Keratinocyte (primary cell): ENCODE measurements around the gene SLC6A3. TPM values are rescaled to one million over a fixed set of nuclear protein-coding genes. Genes with fewer than 3 reads are reported as not detected.

ENCODE experiments used
- DNase-seq: peaks from one replicate; pipeline ENCODE4 v3.0.0-alpha.2; 2011; ENCODE audit warnings: low read depth, missing footprints, low spot score
- FAIRE-seq: peaks from 2 replicates; lab custom pipeline; 2011; peaks lifted over from hg19 to GRCh38; lab: Jason Lieb, UNC
- H2AFZ ChIP-seq: 2 replicates; pipeline ENCODE4 v1.6.0; 2012; ENCODE audit warnings: low read length, control low read depth, inconsistent platforms; ENCODE audit not compliant: control insufficient read depth
- H3K27ac ChIP-seq: 2 replicates; pipeline ENCODE4 v1.5.1; 2011; ENCODE audit warnings: low read length; ENCODE audit not compliant: control insufficient read depth, insufficient read depth
- H3K27me3 ChIP-seq: 3 replicates; pipeline ENCODE4 v1.6.0; 2011; ENCODE audit warnings: low read length; ENCODE audit not compliant: control insufficient read depth, insufficient read depth; ENCODE audit errors: extremely low read depth
- H3K36me3 ChIP-seq, 2 experiments: 2 replicates in 1 of 2; 3 replicates in 1 of 2; pipeline ENCODE4 v1.5.1; 2011; ENCODE audit warnings: low read length in 2 of 2, mild to moderate bottlenecking in 1 of 2; ENCODE audit not compliant: control insufficient read depth in 2 of 2, insufficient read depth in 2 of 2; ENCODE audit errors: extremely low read depth in 1 of 2
- H3K4me1 ChIP-seq: 3 replicates; pipeline ENCODE4 v1.5.1; 2011; ENCODE audit warnings: low read length; ENCODE audit not compliant: control insufficient read depth, insufficient read depth; ENCODE audit errors: extremely low read depth
- H3K4me2 ChIP-seq: 3 replicates; pipeline ENCODE4 v1.6.0; 2011; ENCODE audit warnings: low read depth, low read length; ENCODE audit not compliant: control insufficient read depth, insufficient read depth; ENCODE audit errors: extremely low read depth
- H3K4me3 ChIP-seq, 3 experiments: fragments of 200-600 bp in 1 of 3; sonication (generic) in 1 of 3; 2 replicates in 2 of 3; 3 replicates in 1 of 3; pipeline ENCODE4 v1.5.1; 2011 to 2016; ENCODE audit warnings: low read length in 3 of 3, mild to moderate bottlenecking in 3 of 3, control low read depth in 2 of 3, inconsistent platforms in 1 of 3, low read depth in 1 of 3, mixed read lengths in 1 of 3, mixed run types in 1 of 3, moderate library complexity in 1 of 3; ENCODE audit not compliant: control insufficient read depth in 2 of 3, insufficient read depth in 2 of 3; ENCODE audit errors: extremely low read depth in 1 of 3
- H3K79me2 ChIP-seq: 2 replicates; pipeline ENCODE4 v1.6.0; 2012; ENCODE audit warnings: low read length; ENCODE audit not compliant: control insufficient read depth, insufficient read depth
- H3K9ac ChIP-seq: 3 replicates; pipeline ENCODE4 v1.6.0; 2011; ENCODE audit warnings: low read length; ENCODE audit not compliant: control insufficient read depth, insufficient read depth; ENCODE audit errors: extremely low read depth
- H3K9me1 ChIP-seq: 3 replicates; pipeline ENCODE4 v1.6.0; 2011; ENCODE audit warnings: low read length; ENCODE audit not compliant: control insufficient read depth, insufficient read depth; ENCODE audit errors: extremely low read depth
- H3K9me3 ChIP-seq: 2 replicates; pipeline ENCODE4 v1.5.1; 2012; ENCODE audit warnings: low read depth, low read length; ENCODE audit not compliant: control insufficient read depth
- H4K20me1 ChIP-seq: 3 replicates; pipeline ENCODE4 v1.6.0; 2011; ENCODE audit warnings: low read length; ENCODE audit not compliant: control insufficient read depth, insufficient read depth; ENCODE audit errors: extremely low read depth
- EZH2 ChIP-seq: IDR thresholded peaks from one replicate; pipeline ENCODE4 v1.6.1; 2012; ENCODE audit warnings: inconsistent platforms, mild to moderate bottlenecking, low read length, moderate library complexity
- dilution Hi-C: fragments of 300-500 bp; cut with MboI; formaldehyde crosslinking; loops from one replicate; pipeline ENCODE4 v1.7.0; 2020; ENCODE audit warnings: low sequenced_read_pairs; ENCODE audit not compliant: extremely low pct_ligation_motif_present
- polyA plus RNA-seq, 5 experiments: library from polyadenylated mRNA; depleted of rRNA in 3 of 5; stranded (reverse) in 3 of 5; stranded (forward) in 1 of 5; unstranded in 1 of 5; fragments of >200 nt; gene quantifications; 1 replicate in 1 of 5; 2 replicates in 3 of 5; 3 replicates in 1 of 5; pipeline versions ENCODE4 v1.2.1 to v1.2.3, GENCODE V29; 2011 to 2012; ENCODE audit warnings: missing spikeins in 2 of 5, low read depth in 1 of 5, low replicate concordance in 1 of 5
- TF ChIP-seq, protein P1 (sequence below), 3 experiments: IDR thresholded peaks in 1 of 3; conservative IDR thresholded peaks in 1 of 3; optimal IDR thresholded peaks in 1 of 3; 2 replicates in 2 of 3; 3 replicates in 1 of 3; pipeline versions ENCODE3 to v1.5.1; 2011; ENCODE audit warnings: low read length in 3 of 3, mild to moderate bottlenecking in 3 of 3, moderate library complexity in 2 of 3, control low read depth in 1 of 3, inconsistent platforms in 1 of 3; ENCODE audit not compliant: insufficient read depth in 2 of 3; ENCODE audit errors: extremely low read depth in 1 of 3

The SLC6A3 gene
- polyA plus RNA-seq, 1 donor (not counting 4 experiments of a cell fraction or from before 2014, with no cell fraction given) = 0.03 TPM

DNA sequence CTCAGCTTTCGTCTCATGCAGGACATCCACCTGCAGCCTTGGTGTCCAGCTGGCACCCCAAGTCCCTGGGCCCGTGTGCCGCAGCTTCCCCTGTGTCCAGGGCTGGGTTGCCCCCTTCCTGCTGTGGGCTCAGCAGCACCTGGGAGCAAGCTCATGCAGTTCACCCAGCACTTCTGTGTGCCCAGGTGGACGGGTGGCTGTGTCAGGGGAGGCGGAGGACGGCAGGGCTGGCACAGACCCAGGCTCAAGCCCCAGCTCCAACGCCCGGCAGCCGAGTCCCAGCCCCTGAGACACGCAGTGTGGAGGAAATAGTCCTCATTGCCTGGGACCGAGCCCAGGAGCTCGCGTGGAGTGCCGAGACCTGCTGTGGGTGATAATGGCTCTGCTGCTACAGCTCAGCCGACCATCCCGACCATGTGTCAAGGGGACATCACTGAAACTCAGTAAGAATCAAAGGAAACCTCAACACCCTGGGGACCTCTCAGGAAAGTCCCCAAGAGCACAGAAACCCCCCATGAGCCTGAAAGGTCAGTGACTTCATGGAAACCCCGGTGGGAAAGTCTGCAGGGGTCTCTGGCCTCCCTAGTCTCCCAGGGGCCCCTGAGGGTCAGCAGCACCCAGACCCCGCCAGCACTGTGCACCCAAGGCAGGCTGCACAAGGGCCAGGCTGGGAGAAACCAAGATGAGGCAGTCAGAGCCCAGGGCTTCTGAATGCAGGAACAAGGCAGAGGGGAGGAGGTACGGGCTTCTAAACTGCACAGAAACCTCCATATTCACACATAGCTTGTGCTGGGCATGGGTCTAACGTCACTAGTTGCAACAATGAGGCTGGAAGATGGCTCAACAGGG lies 39.7 kb upstream of the SLC6A3 start:
- Histone ChIP-seq H3K27ac (no peak overlapping the region), H3K79me2 (no peaks in the 10 kb centered on the region), H3K9me3 (no peaks in the 10 kb centered on the region), H3K4me3 (no peak overlapping the region), H3K27me3 (no peaks in the 10 kb centered on the region), H3K9me1 (no peaks in the 10 kb centered on the region), H2AFZ (no peak overlapping the region), H3K9ac (no peak overlapping the region), H3K4me2 (no peak overlapping the region), H3K4me1 (no peaks in the 10 kb centered on the region), H3K36me3 (peaks cover 24 to 28% of the 10 kb centered on the region in 2 experiments), H4K20me1 (peaks cover 3% of the 10 kb centered on the region)
- FAIRE-seq (no peak), DNase-seq (no peak)
- TF ChIP-seq, protein P1, sequence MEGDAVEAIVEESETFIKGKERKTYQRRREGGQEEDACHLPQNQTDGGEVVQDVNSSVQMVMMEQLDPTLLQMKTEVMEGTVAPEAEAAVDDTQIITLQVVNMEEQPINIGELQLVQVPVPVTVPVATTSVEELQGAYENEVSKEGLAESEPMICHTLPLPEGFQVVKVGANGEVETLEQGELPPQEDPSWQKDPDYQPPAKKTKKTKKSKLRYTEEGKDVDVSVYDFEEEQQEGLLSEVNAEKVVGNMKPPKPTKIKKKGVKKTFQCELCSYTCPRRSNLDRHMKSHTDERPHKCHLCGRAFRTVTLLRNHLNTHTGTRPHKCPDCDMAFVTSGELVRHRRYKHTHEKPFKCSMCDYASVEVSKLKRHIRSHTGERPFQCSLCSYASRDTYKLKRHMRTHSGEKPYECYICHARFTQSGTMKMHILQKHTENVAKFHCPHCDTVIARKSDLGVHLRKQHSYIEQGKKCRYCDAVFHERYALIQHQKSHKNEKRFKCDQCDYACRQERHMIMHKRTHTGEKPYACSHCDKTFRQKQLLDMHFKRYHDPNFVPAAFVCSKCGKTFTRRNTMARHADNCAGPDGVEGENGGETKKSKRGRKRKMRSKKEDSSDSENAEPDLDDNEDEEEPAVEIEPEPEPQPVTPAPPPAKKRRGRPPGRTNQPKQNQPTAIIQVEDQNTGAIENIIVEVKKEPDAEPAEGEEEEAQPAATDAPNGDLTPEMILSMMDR (optimal IDR thresholded peaks at IDR 0.05 in 1 of 3, IDR thresholded peaks at IDR 0.05 in 1 of 3, conservative IDR thresholded peaks at IDR 0.05 in 1 of 3; ENCODE audit: extremely low read depth in 1 of 3, insufficient read depth in 2 of 3, low read length in 3 of 3) = no peak
- no peak for TF ChIP-seq EZH2
- dilution Hi-C loops = no loop called here

GRCh38 chr5:1483856-1484729 lies 38.9 kb upstream of the SLC6A3 start:
- FAIRE-seq (no peak), DNase-seq (no peak)
- dilution Hi-C loops = no loop called here
- Histone ChIP-seq H3K27me3 (no peaks in the 10 kb centered on the region), H3K4me1 (no peaks in the 10 kb centered on the region), H3K27ac (no peak overlapping the region), H4K20me1 (peaks cover 3% of the 10 kb centered on the region), H3K79me2 (no peaks in the 10 kb centered on the region), H3K36me3 (peaks cover 21 to 32% of the 10 kb centered on the region in 2 experiments), H3K9ac (no peak overlapping the region), H3K4me2 (no peak overlapping the region), H2AFZ (no peak overlapping the region), H3K4me3 (no peak overlapping the region), H3K9me1 (no peaks in the 10 kb centered on the region), H3K9me3 (no peaks in the 10 kb centered on the region)
- no peak for TF ChIP-seq EZH2
